ENCODE data around the gene HSPBP1. TPM values are rescaled to one million over a fixed set of nuclear protein-coding genes. Genes with fewer than 3 reads are reported as not detected.

Gene HSPBP1
- total RNA-seq, 1 donor from 2014 or later = 32.2 TPM

GRCh38 chr19:55244004-55244680 lies 35.8 kb downstream of the HSPBP1 start:
- H3K4me1 Mint-ChIP-seq = peaks cover 23% of the 10 kb centered on the region
- TF ChIP-seq CTCF (IDR thresholded peaks at IDR 0.05) = no peak
- no peaks in the 10 kb centered on the region for H3K27me3 Mint-ChIP-seq
- no peak overlapping the region for H3K27ac Mint-ChIP-seq
- POLR2A ChIA-PET = interaction anchor here (1.2 to 1.9 kb wide), 2 partner anchors 10 to 145 kb away, joined by 3 to 6 read pairs; no protein-coding TSS in a partner anchor
- intact Hi-C loops (cut with micrococcal nuclease) = no loop called here
- ATAC-seq (ENCODE audit: low read depth) (no peak), DNase-seq (no peak)
- CTCF ChIA-PET = no interaction called here
- H3K36me3 Mint-ChIP-seq (ENCODE audit: low read depth) = peaks cover 65% of the 10 kb centered on the region
- H3K4me3 Mint-ChIP-seq = no peak overlapping the region
- H3K9me3 Mint-ChIP-seq = no peaks in the 10 kb centered on the region

GRCh38 chr19:55242517-55242916 lies 37.4 kb downstream of the HSPBP1 start:
- ATAC-seq (ENCODE audit: low read depth) (no peak), DNase-seq (no peak)
- Mint-ChIP-seq H3K36me3 (ENCODE audit: low read depth) (peaks cover 76% of the 10 kb centered on the region), H3K4me3 (no peak overlapping the region), H3K4me1 (peaks cover 7% of the 10 kb centered on the region), H3K27me3 (no peaks in the 10 kb centered on the region), H3K27ac (no peak overlapping the region), H3K9me3 (no peaks in the 10 kb centered on the region)
- ChIA-PET POLR2A (no interaction called here), CTCF (no interaction called here)
- intact Hi-C loops (cut with micrococcal nuclease) = no loop called here
- no peak for TF ChIP-seq CTCF (IDR thresholded peaks at IDR 0.05)

- CTCF ChIA-PET = no interaction called here
- ATAC-seq (ENCODE audit: low read depth) (no peak), DNase-seq (no peak)
- no peak overlapping the region for H3K4me3 Mint-ChIP-seq
- H3K27me3 Mint-ChIP-seq = no peaks in the 10 kb centered on the region
- no peaks in the 10 kb centered on the region for H3K9me3 Mint-ChIP-seq
- intact Hi-C loops (cut with micrococcal nuclease) = no loop called here
- peaks cover 81% of the 10 kb centered on the region for H3K36me3 Mint-ChIP-seq (ENCODE audit: low read depth)
- no peak for TF ChIP-seq CTCF (IDR thresholded peaks at IDR 0.05)
- POLR2A ChIA-PET = interaction anchor here (1.3 kb wide), 1 partner anchor 12 kb away, joined by 3 read pairs; no protein-coding TSS in a partner anchor
- H3K4me1 Mint-ChIP-seq = peaks cover 3% of the 10 kb centered on the region
- H3K27ac Mint-ChIP-seq = no peak overlapping the region
Measured at GRCh38 chr19:55241935-55242464, 37.9 kb downstream of the HSPBP1 start.

GRCh38 chr19:55241143-55241934 lies 38.6 kb downstream of the HSPBP1 start:
- TF ChIP-seq CTCF (IDR thresholded peaks at IDR 0.05) = no peak
- DNase-seq = no peak
- CTCF ChIA-PET = no interaction called here
- Mint-ChIP-seq H3K27me3 (no peaks in the 10 kb centered on the region), H3K36me3 (ENCODE audit: low read depth) (peaks cover 84% of the 10 kb centered on the region), H3K27ac (no peak overlapping the region), H3K9me3 (no peaks in the 10 kb centered on the region), H3K4me1 (peaks cover 3% of the 10 kb centered on the region), H3K4me3 (no peak overlapping the region)
- POLR2A ChIA-PET = interaction anchor here (0.8 to 1.3 kb wide), 2 partner anchors 13 to 17 kb away, joined by 3 read pairs; no protein-coding TSS in a partner anchor
- ATAC-seq (ENCODE audit: low read depth) = no peak
- intact Hi-C loops (cut with micrococcal nuclease) = no loop called here

GRCh38 chr19:55240713-55241020 lies 39.2 kb downstream of the HSPBP1 start:
- Mint-ChIP-seq H3K4me3 (no peak overlapping the region), H3K27ac (no peak overlapping the region), H3K9me3 (no peaks in the 10 kb centered on the region), H3K27me3 (no peaks in the 10 kb centered on the region), H3K36me3 (ENCODE audit: low read depth) (peaks cover 83% of the 10 kb centered on the region), H3K4me1 (peaks cover 3% of the 10 kb centered on the region)
- ATAC-seq (ENCODE audit: low read depth) (no peak), DNase-seq (no peak)
- CTCF ChIA-PET = no interaction called here
- POLR2A ChIA-PET = interaction anchor here (0.8 to 1.3 kb wide), 2 partner anchors 14 to 17 kb away, joined by 3 read pairs; no protein-coding TSS in a partner anchor
- intact Hi-C loops (cut with micrococcal nuclease) = no loop called here
- TF ChIP-seq CTCF (IDR thresholded peaks at IDR 0.05) = no peak

All from activated B cell treated with CpG ODN at 0.5 μM for 24 hours (primary cell).